HG03103 (cell line): ENCODE measurements around the gene CDH24.

Experiments
- ATAC-seq: cut with Tn5 transposase; IDR thresholded peaks from one replicate; pipeline ENCODE4 v1.9.1; 2021; ENCODE audit warnings: low read depth; ENCODE audit not compliant: unreplicated experiment

CDH24 gene

DNA sequence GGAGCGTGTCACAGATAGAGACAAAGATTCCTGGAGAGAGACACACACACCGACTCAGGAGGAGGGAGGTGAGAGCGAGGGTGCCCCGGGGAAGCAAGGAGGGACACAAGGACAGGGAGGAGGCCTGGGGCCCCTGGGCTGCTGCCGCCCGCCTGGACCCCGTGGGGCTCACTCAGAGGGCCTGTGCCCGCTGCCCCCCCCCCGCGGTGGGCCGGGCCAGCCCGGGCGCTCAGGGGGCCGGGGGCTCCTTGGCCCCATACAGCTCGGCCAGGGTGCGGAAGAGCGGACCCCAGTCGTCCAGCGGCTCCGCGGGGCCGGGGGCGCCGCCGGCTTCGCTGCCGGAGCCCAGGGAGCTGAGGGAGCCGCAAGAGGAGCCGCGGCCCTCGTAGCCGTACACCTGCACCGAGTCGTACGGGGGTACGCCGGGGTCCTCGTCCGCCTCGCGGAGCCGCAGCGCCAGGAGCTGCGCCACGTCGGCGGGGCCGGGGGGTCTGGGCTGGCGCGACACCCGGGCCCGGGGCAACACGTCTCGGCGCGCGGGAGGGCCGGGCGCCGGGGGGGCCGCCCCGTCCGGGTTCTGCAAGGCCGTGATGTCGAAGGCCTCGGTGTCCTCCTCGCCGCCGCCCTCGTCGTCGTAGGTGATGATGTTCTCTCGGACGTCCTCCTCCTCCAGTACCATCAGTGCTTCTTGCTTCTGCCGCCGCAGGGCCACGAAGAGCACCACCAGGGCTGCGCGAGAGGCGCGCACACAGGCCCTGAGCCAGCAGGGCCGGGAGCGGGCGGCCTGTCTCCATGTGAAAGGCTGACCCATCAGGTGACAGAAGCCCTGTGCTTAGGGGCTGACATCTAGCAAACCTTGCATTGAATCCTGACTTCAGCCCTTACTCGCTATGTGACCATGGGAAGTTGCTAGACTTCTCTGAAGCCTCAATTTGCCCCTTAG, 9.3 kb downstream of the CDH24 start:
- ATAC-seq, result no peak

DNA sequence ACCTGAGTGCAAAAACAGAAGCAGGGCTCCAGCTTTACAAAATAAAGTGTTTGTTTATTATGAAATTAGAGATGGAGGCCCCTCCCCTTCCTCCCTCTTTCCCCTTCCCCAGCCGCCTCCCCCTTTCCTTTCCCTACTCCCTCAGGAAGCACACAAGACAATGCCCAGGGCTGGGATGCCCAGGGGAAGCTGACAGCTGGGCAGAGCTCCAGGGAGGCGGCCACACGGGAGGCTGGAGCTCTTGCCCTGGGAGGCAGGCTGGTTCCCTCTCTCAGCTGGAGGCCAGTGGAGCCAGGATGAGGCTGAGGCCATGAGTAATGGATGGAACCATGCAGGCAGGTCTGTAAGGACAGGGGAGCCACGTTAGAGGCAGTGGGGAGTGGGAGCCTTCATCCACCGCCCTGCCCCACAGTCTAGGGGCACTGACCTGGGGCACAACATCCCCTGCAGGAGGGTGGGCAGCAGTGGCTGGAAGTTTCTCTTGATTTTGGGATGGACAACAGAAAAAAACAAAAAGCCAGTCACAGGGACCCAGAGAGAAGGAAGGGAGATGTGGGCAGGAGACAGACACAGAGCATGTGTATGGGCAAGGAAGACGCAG, 10.2 kb downstream of the CDH24 start:
- ATAC-seq, result no peak

DNA sequence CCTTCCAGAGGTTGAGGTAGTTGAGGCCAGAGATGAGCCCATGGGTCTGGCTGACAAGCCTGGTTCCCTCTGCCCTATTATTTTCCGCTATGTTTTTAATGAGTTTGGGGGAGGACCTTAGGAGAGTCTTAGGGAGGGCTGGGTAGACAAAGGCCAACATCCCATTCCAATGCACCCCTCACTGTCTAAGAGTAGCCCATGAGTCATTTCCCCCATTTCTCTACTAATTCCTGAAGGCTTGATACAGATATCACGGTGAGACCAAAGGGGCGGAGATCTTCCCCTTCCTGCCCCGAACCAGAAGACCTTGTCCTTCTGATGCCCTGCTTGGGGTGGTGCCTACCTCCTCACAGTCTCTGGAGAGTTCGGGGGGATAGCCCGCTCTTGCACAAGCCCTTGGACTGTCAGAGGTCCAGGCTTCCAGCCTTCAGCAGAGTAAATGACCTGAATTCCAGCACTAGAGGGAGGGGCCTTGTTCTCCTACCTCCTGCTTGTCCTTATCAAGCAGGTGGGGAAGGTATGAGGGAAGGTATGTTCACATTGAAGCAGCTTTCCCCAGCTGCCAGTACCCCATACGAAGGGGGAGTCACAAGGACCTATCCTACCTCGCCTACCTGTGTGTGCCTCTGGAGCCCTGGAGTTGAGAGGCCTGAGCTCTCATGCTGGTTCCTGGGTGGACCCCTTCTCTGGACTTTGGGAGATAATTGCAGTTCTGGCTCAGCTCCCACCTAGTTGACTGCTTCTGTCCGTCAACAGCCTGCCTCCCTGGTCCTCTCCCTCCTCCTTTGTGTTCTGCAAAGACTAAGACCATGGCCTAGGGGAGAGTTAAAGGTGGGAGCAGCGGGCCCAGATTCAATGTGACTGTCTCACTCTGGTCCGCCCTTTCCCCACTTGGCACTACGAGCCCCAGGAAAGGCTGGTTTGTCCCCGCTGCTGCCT, 11.6 kb downstream of the CDH24 start:
- no peak for ATAC-seq

DNA sequence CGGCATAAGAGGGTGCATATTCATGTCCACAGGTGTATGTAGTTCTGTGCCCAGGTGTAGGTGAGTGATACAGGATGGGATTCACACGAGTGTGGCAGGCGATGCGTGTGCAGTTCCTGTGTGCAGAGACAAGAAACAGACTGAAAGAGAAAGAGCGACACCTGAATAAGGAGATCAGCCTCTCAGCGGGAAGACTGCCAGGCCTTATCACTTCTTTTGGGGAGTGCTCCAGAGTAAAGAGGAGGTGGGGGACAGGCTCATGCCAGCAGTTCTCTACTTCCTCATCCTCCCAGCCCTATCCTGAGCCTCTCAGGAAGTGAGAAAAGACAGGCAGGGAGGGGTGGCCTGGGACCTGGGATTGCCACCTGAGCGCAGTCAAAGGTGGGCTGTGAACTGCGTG, 12.5 kb downstream of the CDH24 start:
- no peak for ATAC-seq

DNA sequence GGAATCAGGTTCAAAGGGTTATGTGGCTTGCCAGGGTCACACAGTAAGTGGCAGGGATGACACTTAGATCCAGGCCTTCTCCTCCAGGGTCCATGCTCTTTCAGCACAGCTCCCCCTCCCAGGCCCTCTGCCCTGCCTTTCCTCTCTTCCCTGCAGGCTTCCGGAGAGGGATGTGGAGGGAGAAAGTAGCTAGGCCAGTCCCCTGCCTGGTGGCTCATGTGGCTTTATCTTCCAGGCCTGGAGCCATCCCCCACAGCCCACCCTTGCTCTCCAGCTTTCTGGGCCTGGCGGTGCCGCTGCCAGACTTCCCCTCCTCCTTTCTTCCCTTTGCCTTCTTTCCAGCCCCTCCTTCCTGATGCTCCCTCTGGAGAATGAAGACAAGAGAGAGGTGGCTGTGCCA, 13.6 kb downstream of the CDH24 start:
- ATAC-seq, result no peak

DNA sequence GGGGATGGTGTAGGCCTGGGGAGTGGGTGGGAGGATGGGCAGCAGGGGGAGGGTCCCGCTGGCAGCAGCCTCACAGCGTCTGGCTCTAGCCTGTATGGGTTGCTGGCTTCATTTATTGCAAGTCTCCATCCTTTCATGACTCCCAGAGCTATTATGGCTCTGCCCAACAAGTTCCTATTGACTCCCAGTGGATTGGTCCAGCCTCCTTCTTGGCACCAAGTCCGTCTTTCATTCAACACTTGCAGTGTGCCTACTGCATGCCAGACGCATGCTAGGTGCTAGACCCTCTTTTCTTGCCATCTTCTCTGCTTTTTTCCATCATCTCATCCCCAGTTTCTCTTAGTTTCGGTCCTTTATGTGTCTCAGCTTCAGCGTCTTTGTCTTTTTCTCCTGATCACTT, 14.2 kb downstream of the CDH24 start:
- no peak for ATAC-seq

DNA sequence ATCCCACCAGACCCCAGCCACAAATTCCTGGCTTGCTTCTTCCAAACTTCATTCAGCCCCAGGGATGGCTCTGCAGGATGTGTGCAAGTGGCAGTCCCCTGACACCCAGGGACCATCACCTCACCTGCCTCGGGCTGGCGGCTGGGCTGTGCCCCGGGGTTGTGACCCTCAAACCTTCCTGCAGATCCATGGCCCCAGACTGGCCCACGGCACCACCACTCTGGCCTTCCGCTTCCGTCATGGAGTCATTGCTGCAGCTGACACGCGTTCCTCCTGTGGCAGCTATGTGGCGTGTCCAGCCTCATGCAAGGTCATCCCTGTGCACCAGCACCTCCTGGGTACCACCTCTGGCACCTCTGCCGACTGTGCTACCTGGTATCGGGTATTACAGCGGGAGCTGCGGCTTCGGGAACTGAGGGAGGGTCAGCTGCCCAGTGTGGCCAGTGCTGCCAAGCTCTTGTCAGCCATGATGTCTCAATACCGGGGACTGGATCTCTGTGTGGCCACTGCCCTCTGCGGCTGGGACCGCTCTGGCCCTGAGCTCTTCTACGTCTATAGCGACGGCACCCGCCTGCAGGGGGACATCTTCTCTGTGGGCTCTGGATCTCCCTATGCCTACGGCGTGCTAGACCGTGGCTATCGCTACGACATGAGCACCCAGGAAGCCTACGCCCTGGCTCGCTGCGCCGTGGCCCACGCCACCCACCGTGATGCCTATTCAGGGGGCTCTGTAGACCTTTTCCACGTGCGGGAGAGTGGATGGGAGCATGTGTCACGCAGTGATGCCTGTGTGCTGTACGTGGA, 15.0 kb downstream of the CDH24 start, which contains the start of gene PSMB11:
TSS of gene PSMB11 (plus strand) at position 51 of the 804 bp plus-strand sequence. CDS start at position 65, 14 bp downstream.
- no peak for ATAC-seq

DNA sequence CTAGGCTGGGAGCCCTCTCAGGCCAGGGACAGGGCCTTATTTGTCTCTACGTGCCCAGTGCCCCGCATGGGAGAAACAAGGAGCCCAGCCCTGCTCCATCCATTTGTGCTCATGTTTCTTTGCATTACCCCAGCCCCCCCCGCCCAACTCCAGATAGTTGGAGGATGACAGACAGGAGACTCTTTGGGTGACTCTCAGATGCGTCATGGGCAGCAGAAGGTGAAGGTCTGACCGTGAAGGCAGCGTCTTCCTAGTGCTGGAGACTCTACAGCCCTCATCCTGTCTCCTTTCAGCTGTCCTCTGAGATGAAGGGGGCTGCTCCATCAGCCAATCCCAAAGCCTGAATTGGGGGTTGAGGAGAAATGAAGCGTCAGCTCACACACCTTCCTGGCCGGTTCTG, 15.6 kb downstream of the CDH24 start:
- no peak for ATAC-seq

DNA sequence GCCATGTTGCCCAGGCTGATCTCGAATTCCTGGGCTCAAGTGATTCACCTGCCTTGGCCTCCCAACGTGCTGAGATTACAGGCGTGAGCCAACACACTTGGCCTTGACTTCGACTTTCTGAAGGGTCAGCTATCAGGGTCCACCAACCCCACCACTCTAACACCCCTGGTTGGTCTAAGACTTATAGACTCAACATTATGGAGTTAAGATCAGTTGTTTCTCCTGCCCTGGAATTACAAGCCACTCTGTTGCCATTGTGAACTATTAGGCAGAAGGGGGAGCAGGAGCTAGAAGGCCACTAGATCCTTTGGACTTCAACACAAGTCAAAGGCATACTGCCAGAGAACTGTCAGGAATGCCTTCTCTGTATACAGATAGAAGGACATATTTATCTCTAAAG, 17.2 kb downstream of the CDH24 start:
- ATAC-seq, result no peak

DNA sequence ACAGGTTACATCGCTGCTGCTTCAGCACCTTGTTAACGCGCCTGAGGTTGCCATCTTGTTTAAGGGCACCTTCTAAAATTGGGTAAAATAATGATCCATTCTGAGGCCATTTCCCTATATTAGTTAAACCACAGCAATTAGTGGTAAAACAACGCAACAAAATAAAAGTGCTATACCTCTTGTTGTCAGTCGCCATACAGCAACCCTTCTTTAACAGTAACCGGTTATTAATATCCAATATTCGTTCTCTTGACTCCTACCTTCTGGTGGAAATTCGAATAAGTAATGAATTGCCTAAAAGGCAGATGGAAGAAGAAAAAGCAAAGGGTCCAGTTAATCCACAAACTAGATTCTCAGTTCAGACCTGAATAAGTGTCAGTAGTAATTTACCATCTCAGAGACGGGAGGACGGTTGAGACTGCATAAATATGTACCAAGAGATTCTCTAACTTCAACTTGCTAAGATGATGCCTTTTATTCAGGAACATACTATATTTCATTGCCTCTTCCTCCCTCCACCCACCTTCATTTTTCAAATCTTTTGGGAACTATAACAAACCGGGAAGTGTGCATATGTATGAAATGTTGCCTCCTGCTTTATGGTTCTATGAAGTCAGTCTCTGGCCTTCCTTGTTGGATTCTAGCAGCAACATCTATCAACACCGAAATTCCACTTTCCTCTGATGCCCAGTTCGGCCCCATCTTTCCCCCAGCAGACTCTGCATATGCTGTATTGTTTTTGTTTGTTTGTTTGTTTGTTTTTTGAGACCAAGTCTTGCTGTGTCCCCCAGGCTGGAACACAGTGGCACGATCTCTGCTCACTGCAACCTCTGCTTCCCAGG, 21.8 kb downstream of the CDH24 start:
- ATAC-seq, result no peak

DNA sequence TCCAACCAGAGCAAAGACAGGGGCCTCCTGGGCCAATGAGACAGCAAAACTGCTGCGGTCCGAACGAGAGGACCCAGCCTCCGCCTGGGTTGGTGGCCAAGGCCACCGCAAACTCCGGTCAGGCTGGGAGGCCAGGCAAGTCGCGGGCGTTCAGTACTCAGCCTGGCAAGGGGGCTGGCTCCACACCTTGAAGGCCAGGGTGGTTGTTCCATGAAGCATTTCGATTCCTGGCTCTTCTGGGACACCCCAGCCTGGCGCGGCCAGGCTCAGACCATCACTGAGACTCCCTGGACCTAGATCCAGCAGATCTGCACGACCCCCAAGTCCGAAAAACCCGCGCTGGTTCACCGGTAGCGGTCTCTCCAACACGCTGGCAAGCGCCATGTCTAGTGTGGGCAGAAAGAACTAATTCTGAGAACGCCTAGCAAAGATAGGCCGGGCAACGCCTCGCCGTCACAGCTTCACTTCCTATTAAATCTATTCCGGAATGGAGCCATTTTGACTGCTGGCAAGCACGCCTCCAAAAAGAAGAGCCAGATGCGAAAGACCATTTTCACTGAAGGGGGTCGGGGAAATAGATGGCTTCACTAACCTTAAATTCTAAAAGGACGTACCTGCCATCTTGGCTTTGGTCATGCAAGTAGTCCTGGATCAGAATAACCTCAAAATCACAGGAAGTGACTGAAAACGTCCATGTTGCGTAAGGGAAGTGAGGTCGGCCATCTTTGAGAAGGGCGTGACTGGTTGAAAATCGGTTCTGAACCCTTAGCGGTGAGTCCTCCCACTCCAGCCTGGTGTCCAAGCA, 22.6 kb downstream of the CDH24 start, which contains the start of gene PSMB5:
TSS of gene PSMB5 (minus strand) at position 403 of the 805 bp plus-strand sequence. CDS start at position 384, 19 bp downstream.
- peak; percentile 94 for ATAC-seq

DNA sequence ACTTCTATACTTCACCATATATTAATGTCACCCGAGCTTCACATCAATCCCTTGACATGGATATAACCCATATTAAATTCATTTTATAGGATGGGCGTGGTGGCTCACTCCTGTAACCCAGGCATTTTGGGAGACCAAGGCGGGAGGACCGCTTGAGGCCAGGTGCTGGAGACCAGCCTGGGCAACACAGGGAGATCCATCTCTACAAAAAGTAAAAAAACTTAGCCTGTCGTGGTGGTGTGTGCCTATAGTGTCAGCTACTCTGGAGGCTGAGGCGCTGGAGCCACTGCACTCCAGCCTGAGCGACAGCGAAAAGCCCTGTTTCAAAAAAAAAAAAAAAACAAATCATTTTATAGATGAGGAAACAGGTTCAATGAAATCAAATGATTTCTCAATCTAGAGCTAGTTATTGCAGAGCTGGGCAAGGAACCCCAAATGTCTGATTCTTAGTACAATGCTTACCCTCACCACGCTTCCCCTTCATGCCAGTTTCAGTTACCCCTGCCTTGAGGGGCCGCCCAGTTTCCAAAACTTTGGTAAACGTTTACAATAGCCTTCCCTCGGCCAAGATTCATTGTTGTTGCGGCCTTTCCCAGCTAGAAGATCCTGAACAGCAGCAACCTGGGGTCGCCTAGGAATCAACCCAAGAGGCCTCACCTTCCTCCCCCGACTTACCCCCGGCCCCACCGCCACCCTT, 23.4 kb downstream of the CDH24 start:
- ATAC-seq, result no peak

DNA sequence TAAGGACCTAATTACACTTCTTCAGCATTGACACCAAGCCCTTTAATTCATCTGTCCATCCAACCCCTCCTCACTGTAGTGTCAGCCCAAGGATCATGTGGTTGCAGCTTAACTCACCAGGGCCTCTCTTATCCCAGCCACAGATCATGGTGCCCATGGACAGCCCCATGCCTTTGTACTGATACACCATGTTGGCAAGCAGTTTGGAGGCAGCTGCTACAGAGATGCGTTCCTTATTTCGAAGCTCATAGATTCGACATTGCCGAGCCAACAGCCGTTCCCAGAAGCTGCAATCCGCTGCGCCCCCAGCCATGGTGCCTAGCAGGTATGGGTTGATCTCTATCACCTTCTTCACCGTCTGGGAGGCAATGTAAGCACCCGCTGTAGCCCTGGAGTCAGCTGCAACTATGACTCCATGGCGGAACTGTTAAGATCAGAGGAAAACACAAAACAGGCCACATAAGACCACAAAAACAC, 24.0 kb downstream of the CDH24 start:
- no peak for ATAC-seq

DNA sequence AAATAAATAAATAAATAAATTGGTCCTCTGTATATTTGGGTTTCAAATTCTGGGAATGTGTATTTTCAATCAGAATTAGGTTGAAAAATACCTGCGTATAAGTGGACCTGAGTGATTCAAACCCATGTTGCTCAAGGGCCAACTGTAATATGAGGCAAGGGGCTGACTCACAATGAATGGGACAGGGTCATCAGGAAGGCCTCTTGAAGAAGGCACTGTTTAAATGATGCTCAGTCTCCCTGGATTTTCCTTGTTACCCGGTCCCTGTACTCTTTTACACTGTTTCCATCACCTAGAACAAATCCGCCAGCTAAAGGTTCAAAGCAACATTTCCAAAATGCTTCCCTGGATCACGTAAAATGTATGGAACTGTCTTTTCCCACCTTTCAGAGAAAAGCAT, 26.4 kb downstream of the CDH24 start:
- ATAC-seq, result no peak

DNA sequence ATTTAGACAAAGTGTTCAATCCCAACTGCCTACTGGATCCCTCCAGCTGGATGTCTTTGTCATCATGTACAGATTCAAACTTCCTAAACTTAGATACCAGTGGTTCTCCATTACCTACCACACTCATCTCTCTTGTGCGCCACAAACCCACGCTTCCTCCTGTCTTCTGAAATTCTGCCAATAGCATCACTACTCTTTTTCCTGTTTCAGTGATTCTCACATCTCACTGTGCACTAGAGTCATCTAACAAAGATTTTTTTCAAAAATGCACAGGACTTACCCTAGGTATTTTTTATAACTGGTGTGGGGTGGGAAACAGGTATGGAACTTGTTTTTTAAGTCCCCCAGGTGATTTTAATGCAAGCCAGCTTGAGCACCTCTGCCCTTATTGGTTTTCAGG, 28.5 kb downstream of the CDH24 start:
- ATAC-seq, result no peak

DNA sequence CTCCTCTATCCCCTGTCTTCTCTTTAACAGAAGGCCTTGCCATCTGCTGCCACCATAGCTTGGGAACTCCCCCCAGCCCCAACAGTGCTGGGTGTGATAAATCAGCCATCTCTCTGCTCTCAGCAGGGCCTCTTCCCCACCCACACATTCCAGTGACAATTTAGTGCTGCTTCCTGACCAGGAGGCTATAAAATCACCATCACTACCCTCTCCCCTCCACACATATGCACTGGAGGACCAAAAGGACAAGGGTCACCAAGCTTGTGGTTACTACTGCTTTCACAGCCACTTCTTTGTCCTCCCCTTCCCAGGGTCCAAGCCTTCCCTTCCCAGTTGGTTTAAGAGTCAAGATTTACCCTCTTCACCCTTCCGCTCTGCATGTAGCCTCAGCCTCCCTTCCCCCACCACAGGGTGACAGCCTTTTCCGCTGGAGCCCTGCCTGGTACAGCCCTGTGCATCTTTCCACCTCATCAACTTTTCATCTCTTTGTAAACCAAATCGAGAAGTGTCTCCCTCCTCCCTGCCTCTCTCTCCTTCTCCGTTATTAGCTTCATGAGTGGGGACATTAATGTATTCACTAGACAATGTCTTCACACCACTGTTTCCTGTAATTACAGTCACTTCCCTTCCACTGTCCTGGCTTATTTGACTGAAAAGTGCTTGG, 32.0 kb downstream of the CDH24 start:
- ATAC-seq, result no peak

DNA sequence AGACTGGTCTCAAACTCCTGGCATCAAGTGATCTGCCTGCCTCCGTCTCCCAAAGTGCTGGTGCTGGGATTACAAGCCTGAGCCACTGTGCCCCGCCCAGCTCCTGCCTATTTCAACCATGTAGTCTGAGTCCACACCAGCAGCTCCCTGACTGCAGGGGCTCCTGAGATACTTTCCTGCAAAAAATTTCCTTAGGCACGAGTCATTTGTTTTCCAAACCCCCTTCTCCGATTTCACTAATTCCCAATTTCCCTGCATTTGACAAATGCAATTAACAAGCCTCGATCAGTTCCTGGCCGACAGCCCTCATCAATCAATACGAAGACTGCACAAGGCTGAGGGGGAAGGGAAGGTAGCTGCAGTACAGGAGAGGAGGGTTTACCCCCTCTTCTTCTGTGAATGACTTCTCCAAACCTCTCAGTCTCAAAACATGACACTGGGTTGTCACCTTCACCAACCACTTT, 32.7 kb downstream of the CDH24 start:
- ATAC-seq, result no peak
